Measurements from ENCODE around the gene ADGRL3. TPM values are rescaled to one million over a fixed set of nuclear protein-coding genes. Genes with fewer than 3 reads are reported as not detected.

ADGRL3 gene
- total RNA-seq, 1 donor: under 0.01 TPM

- no peaks in the 10 kb centered on the region for H3K9me3 ChIP-seq (ENCODE audit: low read depth, low read length)
- no peaks in the 10 kb centered on the region for H3K27me3 ChIP-seq (ENCODE audit: insufficient read depth, low read length)
- H3K4me3 ChIP-seq (ENCODE audit: low read length): no peak overlapping the region
- H3K4me1 ChIP-seq (ENCODE audit: insufficient read depth, low read length): no peaks in the 10 kb centered on the region
Measured at GRCh38 chr4:61427099-61427817, 227.1 kb downstream of the ADGRL3 start.

- no peaks in the 10 kb centered on the region for H3K9me3 ChIP-seq (ENCODE audit: low read depth, low read length)
- H3K4me1 ChIP-seq (ENCODE audit: insufficient read depth, low read length): no peaks in the 10 kb centered on the region
- no peaks in the 10 kb centered on the region for H3K27me3 ChIP-seq (ENCODE audit: insufficient read depth, low read length)
- H3K4me3 ChIP-seq (ENCODE audit: low read length): no peak overlapping the region
Measured at GRCh38 chr4:61427818-61428495, 227.8 kb downstream of the ADGRL3 start.

DNA sequence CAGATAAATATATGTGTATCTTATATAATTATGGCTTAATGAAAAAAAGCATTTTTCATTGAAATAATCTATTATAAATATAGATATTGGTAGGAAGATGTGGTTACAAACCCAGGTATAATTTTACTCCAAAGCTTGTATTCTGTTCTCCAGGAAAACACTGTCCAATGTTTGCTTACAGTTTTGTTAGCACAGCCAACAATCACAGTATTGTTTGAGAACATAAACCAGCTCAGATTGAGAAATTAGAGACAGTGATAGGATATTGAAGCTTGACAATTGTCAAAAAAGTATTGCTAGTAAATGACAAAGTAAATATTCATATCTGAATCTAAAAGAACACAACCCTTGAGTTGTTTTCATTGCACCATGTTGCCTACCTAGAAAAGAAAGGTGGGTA is 228.8 kb downstream of the ADGRL3 start:
- Histone ChIP-seq H3K9me3 (ENCODE audit: low read depth, low read length) (no peaks in the 10 kb centered on the region), H3K4me1 (ENCODE audit: insufficient read depth, low read length) (no peaks in the 10 kb centered on the region), H3K27me3 (ENCODE audit: insufficient read depth, low read length) (no peaks in the 10 kb centered on the region), H3K4me3 (ENCODE audit: low read length) (no peak overlapping the region)

GRCh38 chr4:61431131-61431530 is 231.0 kb downstream of the ADGRL3 start:
- no peaks in the 10 kb centered on the region for H3K27me3 ChIP-seq (ENCODE audit: insufficient read depth, low read length)
- no peaks in the 10 kb centered on the region for H3K4me1 ChIP-seq (ENCODE audit: insufficient read depth, low read length)
- H3K4me3 ChIP-seq (ENCODE audit: low read length): no peak overlapping the region
- no peaks in the 10 kb centered on the region for H3K9me3 ChIP-seq (ENCODE audit: low read depth, low read length)

GRCh38 chr4:61437923-61438322 is 237.8 kb downstream of the ADGRL3 start:
- H3K4me1 ChIP-seq (ENCODE audit: insufficient read depth, low read length): no peaks in the 10 kb centered on the region
- H3K4me3 ChIP-seq (ENCODE audit: low read length): no peak overlapping the region
- H3K9me3 ChIP-seq (ENCODE audit: low read depth, low read length): no peaks in the 10 kb centered on the region
- H3K27me3 ChIP-seq (ENCODE audit: insufficient read depth, low read length): no peaks in the 10 kb centered on the region

GRCh38 chr4:61440321-61440720 is 240.2 kb downstream of the ADGRL3 start:
- no peaks in the 10 kb centered on the region for H3K27me3 ChIP-seq (ENCODE audit: insufficient read depth, low read length)
- H3K4me1 ChIP-seq (ENCODE audit: insufficient read depth, low read length): no peaks in the 10 kb centered on the region
- no peak overlapping the region for H3K4me3 ChIP-seq (ENCODE audit: low read length)
- no peaks in the 10 kb centered on the region for H3K9me3 ChIP-seq (ENCODE audit: low read depth, low read length)

DNA sequence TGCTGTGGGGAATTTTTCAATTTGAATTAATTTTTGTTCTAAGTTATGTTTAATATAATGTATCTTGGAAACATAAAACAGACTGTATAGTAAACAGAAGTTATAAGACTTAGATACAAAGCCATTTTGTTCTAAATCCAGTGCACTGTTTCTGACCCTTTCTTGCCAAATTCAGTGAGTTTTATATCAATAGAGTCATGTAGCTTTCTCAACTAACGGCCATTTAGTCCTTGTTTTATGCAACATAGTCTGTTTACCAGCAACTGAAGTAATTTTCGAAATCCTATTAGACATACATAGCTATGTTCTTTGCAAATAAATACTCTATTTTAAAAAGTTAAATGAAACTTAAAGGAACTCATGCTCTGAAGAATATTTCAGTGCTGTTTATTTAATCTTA is 242.8 kb downstream of the ADGRL3 start:
- H3K27me3 ChIP-seq (ENCODE audit: insufficient read depth, low read length): no peaks in the 10 kb centered on the region
- no peaks in the 10 kb centered on the region for H3K4me1 ChIP-seq (ENCODE audit: insufficient read depth, low read length)
- no peak overlapping the region for H3K4me3 ChIP-seq (ENCODE audit: low read length)
- no peaks in the 10 kb centered on the region for H3K9me3 ChIP-seq (ENCODE audit: low read depth, low read length)

GRCh38 chr4:61443813-61444510 is 243.8 kb downstream of the ADGRL3 start:
- no peaks in the 10 kb centered on the region for H3K4me1 ChIP-seq (ENCODE audit: insufficient read depth, low read length)
- H3K27me3 ChIP-seq (ENCODE audit: insufficient read depth, low read length): no peaks in the 10 kb centered on the region
- H3K4me3 ChIP-seq (ENCODE audit: low read length): no peak overlapping the region
- H3K9me3 ChIP-seq (ENCODE audit: low read depth, low read length): no peaks in the 10 kb centered on the region

GRCh38 chr4:61445374-61446063 is 245.4 kb downstream of the ADGRL3 start:
- no peak overlapping the region for H3K4me3 ChIP-seq (ENCODE audit: low read length)
- no peaks in the 10 kb centered on the region for H3K27me3 ChIP-seq (ENCODE audit: insufficient read depth, low read length)
- H3K4me1 ChIP-seq (ENCODE audit: insufficient read depth, low read length): no peaks in the 10 kb centered on the region
- H3K9me3 ChIP-seq (ENCODE audit: low read depth, low read length): no peaks in the 10 kb centered on the region

- Histone ChIP-seq H3K9me3 (ENCODE audit: low read depth, low read length) (no peaks in the 10 kb centered on the region), H3K4me1 (ENCODE audit: insufficient read depth, low read length) (no peaks in the 10 kb centered on the region), H3K27me3 (ENCODE audit: insufficient read depth, low read length) (no peaks in the 10 kb centered on the region), H3K4me3 (ENCODE audit: low read length) (no peak overlapping the region)
Measured at GRCh38 chr4:61446941-61447340, 246.8 kb downstream of the ADGRL3 start.

GRCh38 chr4:61447918-61448317 is 247.8 kb downstream of the ADGRL3 start:
- no peak overlapping the region for H3K4me3 ChIP-seq (ENCODE audit: low read length)
- H3K27me3 ChIP-seq (ENCODE audit: insufficient read depth, low read length): no peaks in the 10 kb centered on the region
- no peaks in the 10 kb centered on the region for H3K9me3 ChIP-seq (ENCODE audit: low read depth, low read length)
- no peaks in the 10 kb centered on the region for H3K4me1 ChIP-seq (ENCODE audit: insufficient read depth, low read length)

GRCh38 chr4:61451935-61452334 is 251.8 kb downstream of the ADGRL3 start:
- H3K4me1 ChIP-seq (ENCODE audit: insufficient read depth, low read length): no peaks in the 10 kb centered on the region
- no peak overlapping the region for H3K4me3 ChIP-seq (ENCODE audit: low read length)
- H3K9me3 ChIP-seq (ENCODE audit: low read depth, low read length): no peaks in the 10 kb centered on the region
- H3K27me3 ChIP-seq (ENCODE audit: insufficient read depth, low read length): no peaks in the 10 kb centered on the region

DNA sequence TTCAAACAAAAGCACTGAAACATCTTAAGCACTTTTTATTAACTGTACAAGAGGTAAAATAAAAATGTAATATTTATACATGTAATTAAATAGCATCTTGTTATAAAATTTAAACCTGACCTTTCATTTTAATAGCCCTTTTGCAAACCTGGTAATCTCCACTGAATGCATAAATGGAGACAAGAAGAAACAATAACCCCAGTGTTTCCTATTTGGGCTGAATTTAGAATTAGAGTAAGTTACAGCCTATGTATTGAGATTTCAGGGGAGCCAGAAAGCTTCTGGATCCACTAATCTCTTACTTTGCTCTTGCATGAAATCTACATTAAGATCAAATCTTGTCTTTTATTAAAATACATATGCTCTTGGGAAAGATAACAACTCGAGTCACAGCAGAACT is 261.8 kb downstream of the ADGRL3 start:
- Histone ChIP-seq H3K9me3 (ENCODE audit: low read depth, low read length) (no peaks in the 10 kb centered on the region), H3K4me1 (ENCODE audit: insufficient read depth, low read length) (no peaks in the 10 kb centered on the region), H3K27me3 (ENCODE audit: insufficient read depth, low read length) (no peaks in the 10 kb centered on the region), H3K4me3 (ENCODE audit: low read length) (no peak overlapping the region)

GRCh38 chr4:61462451-61463326 is 262.6 kb downstream of the ADGRL3 start:
- Histone ChIP-seq H3K9me3 (ENCODE audit: low read depth, low read length) (no peaks in the 10 kb centered on the region), H3K4me1 (ENCODE audit: insufficient read depth, low read length) (no peaks in the 10 kb centered on the region), H3K4me3 (ENCODE audit: low read length) (no peak overlapping the region), H3K27me3 (ENCODE audit: insufficient read depth, low read length) (no peaks in the 10 kb centered on the region)
